Mesothelial cell of epicardium (in vitro differentiated cells): ENCODE measurements around the gene MT1M. TPM values are rescaled to one million over a fixed set of nuclear protein-coding genes. Genes with fewer than 3 reads are reported as not detected.

ENCODE experiments used
- DNase-seq, 2 experiments: peaks; one replicate each; pipeline ENCODE4 v3.0.0; 2021; ENCODE audit warnings: low spot score in 2 of 2; ENCODE audit not compliant: unreplicated experiment in 2 of 2
- H3K27ac Mint-ChIP-seq: 2 replicates; pipeline ENCODE4 v1.8.0; 2021; ENCODE audit warnings: mixed read lengths
- H3K27me3 Mint-ChIP-seq: 2 replicates; pipeline ENCODE4 v1.8.0; 2021; ENCODE audit warnings: low read depth, mixed read lengths
- H3K36me3 Mint-ChIP-seq: 2 replicates; pipeline ENCODE4 v1.8.0; 2021; ENCODE audit warnings: mixed read lengths
- H3K4me1 Mint-ChIP-seq: 2 replicates; pipeline ENCODE4 v1.8.0; 2021; ENCODE audit warnings: mixed read lengths
- H3K4me3 Mint-ChIP-seq: 2 replicates; pipeline ENCODE4 v1.8.0; 2021; ENCODE audit warnings: mild to moderate bottlenecking, moderate library complexity, mixed read lengths
- H3K9me3 Mint-ChIP-seq: 2 replicates; pipeline ENCODE4 v1.8.0; 2021; ENCODE audit warnings: mixed read lengths
- total RNA-seq: library from RNA; stranded (reverse); gene quantifications from 3 replicates; pipeline ENCODE4 v1.2.1, GENCODE V29; 2021
- TF ChIP-seq, protein P1 (sequence below): fragments of 200-600 bp; sonication (generic); IDR thresholded peaks from one replicate; pipeline ENCODE4 v1.5.0; 2021; ENCODE audit warnings: antibody characterized with exemption; ENCODE audit not compliant: unreplicated experiment

The MT1M gene
- total RNA-seq, 1 donor from 2014 or later = not detected

DNA sequence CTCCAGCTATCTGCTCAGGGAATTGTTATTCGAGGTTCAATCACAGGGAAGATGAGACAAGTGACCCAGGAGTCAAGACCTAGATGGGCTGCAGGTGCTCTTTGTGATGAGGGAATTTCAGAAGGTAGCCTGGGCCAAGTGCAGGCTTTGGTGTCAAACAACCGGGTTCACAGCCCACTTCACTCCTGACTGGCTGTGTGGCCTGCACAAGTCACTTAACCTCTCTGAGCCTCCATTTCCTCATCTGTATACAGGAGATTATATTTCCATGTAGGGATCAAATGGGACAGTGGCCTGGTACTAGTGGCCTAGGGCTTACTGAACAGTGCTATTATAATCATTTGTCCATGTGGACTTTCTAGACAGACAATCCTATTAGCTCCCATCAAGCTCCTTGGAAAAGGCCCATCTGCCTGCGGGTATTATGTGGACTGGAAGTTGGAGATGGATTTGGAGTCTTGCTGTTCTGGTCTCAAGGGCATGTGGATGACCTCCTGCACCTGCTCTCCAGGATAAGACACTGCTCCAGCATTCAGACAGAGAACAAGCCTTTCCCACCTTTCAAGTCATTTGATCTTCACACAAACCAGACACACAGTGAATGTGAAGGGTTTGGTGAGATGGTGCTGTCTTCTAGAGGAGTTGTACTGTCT is 46.7 kb downstream of the MT1M start:
- H3K27me3 Mint-ChIP-seq = peaks cover 65% of the 10 kb centered on the region
- TF ChIP-seq, protein P1, sequence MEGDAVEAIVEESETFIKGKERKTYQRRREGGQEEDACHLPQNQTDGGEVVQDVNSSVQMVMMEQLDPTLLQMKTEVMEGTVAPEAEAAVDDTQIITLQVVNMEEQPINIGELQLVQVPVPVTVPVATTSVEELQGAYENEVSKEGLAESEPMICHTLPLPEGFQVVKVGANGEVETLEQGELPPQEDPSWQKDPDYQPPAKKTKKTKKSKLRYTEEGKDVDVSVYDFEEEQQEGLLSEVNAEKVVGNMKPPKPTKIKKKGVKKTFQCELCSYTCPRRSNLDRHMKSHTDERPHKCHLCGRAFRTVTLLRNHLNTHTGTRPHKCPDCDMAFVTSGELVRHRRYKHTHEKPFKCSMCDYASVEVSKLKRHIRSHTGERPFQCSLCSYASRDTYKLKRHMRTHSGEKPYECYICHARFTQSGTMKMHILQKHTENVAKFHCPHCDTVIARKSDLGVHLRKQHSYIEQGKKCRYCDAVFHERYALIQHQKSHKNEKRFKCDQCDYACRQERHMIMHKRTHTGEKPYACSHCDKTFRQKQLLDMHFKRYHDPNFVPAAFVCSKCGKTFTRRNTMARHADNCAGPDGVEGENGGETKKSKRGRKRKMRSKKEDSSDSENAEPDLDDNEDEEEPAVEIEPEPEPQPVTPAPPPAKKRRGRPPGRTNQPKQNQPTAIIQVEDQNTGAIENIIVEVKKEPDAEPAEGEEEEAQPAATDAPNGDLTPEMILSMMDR = no peak
- no peak overlapping the region for H3K4me3 Mint-ChIP-seq
- H3K27ac Mint-ChIP-seq = no peak overlapping the region
- no peaks in the 10 kb centered on the region for H3K36me3 Mint-ChIP-seq
- no peaks in the 10 kb centered on the region for H3K9me3 Mint-ChIP-seq
- DNase-seq = no peak
- H3K4me1 Mint-ChIP-seq = peaks cover 19% of the 10 kb centered on the region

DNA sequence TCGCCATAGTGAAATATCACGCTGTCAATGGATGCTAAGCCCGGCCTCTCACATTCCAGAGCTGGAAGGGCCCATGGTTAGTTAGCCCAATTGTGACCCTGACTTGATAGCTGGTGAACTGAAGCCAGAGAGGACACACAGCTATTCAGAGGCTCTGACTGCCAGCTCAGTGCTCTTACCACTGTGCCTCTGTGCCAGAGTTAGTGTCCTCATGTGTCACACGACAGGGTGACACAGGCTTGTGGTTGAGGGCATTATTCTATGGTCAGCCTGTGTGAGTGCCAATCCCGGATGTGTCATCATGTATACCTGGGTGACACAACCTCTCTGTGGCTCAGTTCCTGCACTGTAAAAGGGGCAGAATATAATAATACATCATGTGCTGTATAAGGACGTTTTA is 47.4 kb downstream of the MT1M start:
- Mint-ChIP-seq H3K36me3 (no peaks in the 10 kb centered on the region), H3K4me1 (peaks cover 15% of the 10 kb centered on the region), H3K9me3 (no peaks in the 10 kb centered on the region), H3K27me3 (peaks cover 64% of the 10 kb centered on the region), H3K4me3 (no peak overlapping the region), H3K27ac (no peak overlapping the region)
- no peak for DNase-seq
- TF ChIP-seq, protein P1 = no peak

GRCh38 chr16:56681939-56682702 is 49.7 kb downstream of the MT1M start, which contains the start of gene MT1X:
MT1X (plus strand) TSS chr16:56682470; CDS start chr16:56682541, 71 bp downstream.
- H3K27me3 Mint-ChIP-seq = peaks cover 53% of the 10 kb centered on the region
- H3K27ac Mint-ChIP-seq = no peak within 1 kb of the TSS
- peaks cover 4% of the 10 kb centered on the region for H3K4me1 Mint-ChIP-seq
- peak; percentile 40 to 78 for DNase-seq
- peaks cover 3% of the 10 kb centered on the region for H3K36me3 Mint-ChIP-seq
- TF ChIP-seq, protein P1 = no peak
- peaks cover 8% of the 10 kb centered on the region for H3K9me3 Mint-ChIP-seq
- peak within 1 kb of the TSS; percentile 81 for H3K4me3 Mint-ChIP-seq

DNA sequence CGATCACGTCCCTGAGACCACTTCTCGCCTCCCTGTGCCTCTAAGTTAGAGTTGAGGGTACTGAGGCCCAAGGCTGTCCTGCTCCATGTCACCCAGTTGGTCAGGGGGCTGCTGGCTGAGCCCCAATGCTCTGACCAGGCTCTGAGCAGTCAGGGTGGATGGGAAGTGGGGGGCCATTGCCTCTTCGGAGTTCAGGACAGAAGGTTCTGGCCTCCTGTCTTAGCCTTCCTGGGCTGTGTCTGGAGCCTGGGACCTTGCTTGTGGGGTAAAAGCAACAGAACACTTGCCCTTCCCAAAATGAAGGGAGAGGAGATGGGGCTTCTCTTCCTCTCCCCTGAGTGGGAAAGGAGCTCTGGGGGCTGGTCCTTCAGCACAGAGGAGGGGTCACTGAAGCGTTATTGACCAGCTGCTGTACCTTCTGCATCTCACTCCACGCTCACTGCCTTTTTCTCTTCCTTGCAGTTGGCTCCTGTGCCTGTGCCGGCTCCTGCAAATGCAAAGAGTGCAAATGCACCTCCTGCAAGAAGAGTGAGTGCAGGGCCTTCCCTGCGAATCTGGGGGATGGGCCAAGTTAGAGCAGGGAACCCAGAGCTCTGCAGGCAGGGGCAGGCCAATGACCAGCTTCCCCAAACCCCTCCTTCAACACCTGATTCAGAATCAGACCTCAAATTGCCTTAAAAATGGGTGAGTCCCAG is 50.4 kb downstream of the MT1M start:
- Mint-ChIP-seq H3K4me1 (peaks cover 4% of the 10 kb centered on the region), H3K27ac (no peak overlapping the region), H3K27me3 (peaks cover 48% of the 10 kb centered on the region), H3K36me3 (peaks cover 3% of the 10 kb centered on the region), H3K4me3 (peak overlapping the region; percentile 81), H3K9me3 (peaks cover 11% of the 10 kb centered on the region)
- TF ChIP-seq, protein P1 = no peak
- DNase-seq = no peak

Other genes with a start within 250 kb of the MT1M start
- gene AMFR, start 207.1 kb upstream of the MT1M start, total RNA-seq = 54.6 to 60.0 TPM (median 58.1 TPM) in 3 replicates
- 134 to 141 TPM (median 136 TPM) in 3 replicates for gene NUDT21, start 181.3 kb upstream of the MT1M start, total RNA-seq
- 34.3 to 37.2 TPM (median 35.5 TPM) in 3 replicates for gene OGFOD1, start 181.1 kb upstream of the MT1M start, total RNA-seq
- 58.2 to 63.1 TPM (median 60.8 TPM) in 3 replicates for gene BBS2, start 112.6 kb upstream of the MT1M start, total RNA-seq
- not detected in 3 replicates for gene MT4, start 67.6 kb upstream of the MT1M start, total RNA-seq
- not detected in 3 replicates for gene MT3, start 43.1 kb upstream of the MT1M start, total RNA-seq
- 4.4 to 5.7 TPM (median 5.3 TPM) in 3 replicates for gene MT2A, start 24.1 kb upstream of the MT1M start, total RNA-seq
- gene MT1E, start 6.9 kb upstream of the MT1M start, total RNA-seq = 0.99 TPM in 1 of 3 replicates, not detected in the others
- not detected in 3 replicates for gene MT1A, start 6.0 kb downstream of the MT1M start, total RNA-seq
- gene MT1B, start 19.2 kb downstream of the MT1M start, total RNA-seq = not detected in 3 replicates
- gene MT1F, start 25.3 kb downstream of the MT1M start, total RNA-seq = 0.63 to 0.95 TPM (median 0.66 TPM) in 3 replicates
- gene MT1G, start 35.4 kb downstream of the MT1M start, total RNA-seq = not detected in 3 replicates
- gene MT1H, start 37.2 kb downstream of the MT1M start, total RNA-seq = not detected in 3 replicates
- 6.8 to 8.9 TPM (median 7.1 TPM) in 3 replicates for gene MT1X, start 49.8 kb downstream of the MT1M start, total RNA-seq
- 66.3 to 74.6 TPM (median 69.1 TPM) in 3 replicates for gene NUP93, start 97.5 kb downstream of the MT1M start, total RNA-seq
- not detected in 3 replicates for gene SLC12A3, start 232.5 kb downstream of the MT1M start, total RNA-seq